K562 (cell line): ENCODE measurements around the gene DNAJA1. TPM values are rescaled to one million over a fixed set of nuclear protein-coding genes. Genes with fewer than 3 reads are reported as not detected.

Experiments used
- ATAC-seq: fragments of 200-7000 bp; cut with Tn5 transposase; 3 replicates; pipeline ENCODE4 v1.9.1; 2020; ENCODE audit warnings: moderate library complexity
- BruUV-seq: library from RNA; stranded (reverse); fragments of 400-500 nt; replicated peaks from 2 replicates; lab custom pipeline; 2021; lab: Mats Ljungman, UMichigan
- CTCF ChIA-PET: fragments of 300-600 bp; formaldehyde crosslinking; extraction: SDS; loops from one replicate; lab custom pipeline; 2021; ENCODE audit warnings: low intra/inter-chr PET ratio; lab: Yijun Ruan, JAX
- POLR2A ChIA-PET: fragments of 300-600, 350-650 bp; sonication (Branson Sonifier 250); formaldehyde crosslinking; extraction: SDS; loops from one replicate; lab custom pipeline; 2021; ENCODE audit warnings: antibody characterized with exemption, inconsistent platforms; lab: Yijun Ruan, JAX
- DNase-seq, 4 experiments: peaks; one replicate each; pipeline versions ENCODE4 v3.0.0 to v3.0.0-alpha.2; 2011 to 2018; ENCODE audit warnings: low spot score in 3 of 4, mixed read lengths in 3 of 4; ENCODE audit errors: extremely low read depth in 1 of 4
- FAIRE-seq: peaks from 2 replicates; lab custom pipeline; 2011; peaks lifted over from hg19 to GRCh38; lab: Jason Lieb, UNC
- H2AFZ ChIP-seq: 2 replicates; pipeline ENCODE4 v1.6.0; 2011; ENCODE audit warnings: low read depth, low read length, control low read depth, inconsistent platforms
- H3K27ac ChIP-seq: fragments of 200-600 bp; 3 replicates; pipeline ENCODE4 v1.8.0; 2011; ENCODE audit warnings: low read depth, mild to moderate bottlenecking, control low read depth, inconsistent platforms, low read length, moderate library complexity, mixed read lengths; ENCODE audit errors: extremely low read depth
- H3K27me3 ChIP-seq, 2 experiments: fragments of 300-600 bp in 1 of 2; 2 replicates in 1 of 2; 3 replicates in 1 of 2; pipeline versions ENCODE4 v1.6.0 to v1.8.0; 2011; ENCODE audit warnings: inconsistent platforms in 2 of 2, low read length in 2 of 2, mild to moderate bottlenecking in 1 of 2, mixed read lengths in 1 of 2, moderate library complexity in 1 of 2; ENCODE audit not compliant: control insufficient read depth in 2 of 2, insufficient read depth in 2 of 2
- H3K36me3 ChIP-seq: fragments of 300-600 bp; 3 replicates; pipeline ENCODE4 v1.8.0; 2011; ENCODE audit warnings: mild to moderate bottlenecking, low read length, inconsistent platforms; ENCODE audit not compliant: control insufficient read depth, insufficient read depth
- H3K4me1 ChIP-seq, 2 experiments: fragments of 200-600 bp in 1 of 2; replicated peaks in 1 of 2; 2 replicates in 1 of 2; 3 replicates in 1 of 2; pipeline versions ENCODE4 v1.5.1 to v1.8.0; 2011; ENCODE audit warnings: inconsistent platforms in 2 of 2, low read length in 2 of 2, mild to moderate bottlenecking in 1 of 2, mixed read lengths in 1 of 2, moderate library complexity in 1 of 2; ENCODE audit not compliant: control insufficient read depth in 2 of 2, insufficient read depth in 2 of 2
- H3K4me2 ChIP-seq: 2 replicates; pipeline ENCODE4 v1.6.1; 2011; ENCODE audit warnings: low read length, control low read depth, inconsistent platforms, mixed read lengths; ENCODE audit not compliant: insufficient read depth
- H3K4me3 ChIP-seq: fragments of 200-600 bp; sonication (generic), shearing (Covaris generic); 2 replicates; pipeline ENCODE4 v1.5.1; 2016; ENCODE audit warnings: control low read depth, inconsistent platforms
- H3K79me2 ChIP-seq: fragments of 200-600 bp; 3 replicates; pipeline ENCODE4 v1.8.0; 2011; ENCODE audit warnings: low read length, inconsistent platforms; ENCODE audit not compliant: control insufficient read depth, insufficient read depth
- H3K9ac ChIP-seq, 2 experiments: 2 replicates each; pipeline versions ENCODE4 v1.6.0 to v1.6.1; 2011; ENCODE audit warnings: low read depth in 2 of 2, low read length in 2 of 2, control low read depth in 1 of 2, inconsistent platforms in 1 of 2, mild to moderate bottlenecking in 1 of 2, mixed read lengths in 1 of 2; ENCODE audit not compliant: insufficient read depth in 1 of 2
- H3K9me1 ChIP-seq: one replicate; pipeline ENCODE4 v1.6.0; 2011; ENCODE audit warnings: inconsistent platforms, mild to moderate bottlenecking, low read length, moderate library complexity; ENCODE audit not compliant: control insufficient read depth, insufficient read depth
- H3K9me3 ChIP-seq: replicated peaks from 2 replicates; pipeline ENCODE4 v1.5.1; 2011; ENCODE audit warnings: low read depth, low read length, inconsistent platforms; ENCODE audit not compliant: control insufficient read depth, insufficient read depth
- H4K20me1 ChIP-seq: replicated peaks from 2 replicates; pipeline ENCODE4 v1.6.1; 2011; ENCODE audit warnings: low read length, inconsistent platforms, mixed read lengths; ENCODE audit not compliant: control insufficient read depth, insufficient read depth
- ATF6 ChIP-seq: sonication (generic); formaldehyde crosslinking; IDR thresholded peaks from 2 replicates; pipeline ENCODE4 v1.4.0; 2020; ENCODE audit warnings: mild to moderate bottlenecking, missing genetic modification reagents
- CTCFL ChIP-seq: IDR thresholded peaks from 2 replicates; pipeline ENCODE4 v1.6.1; 2011; ENCODE audit warnings: borderline replicate concordance, low read depth, mild to moderate bottlenecking, moderate library complexity, low read length; ENCODE audit not compliant: insufficient read depth, poor library complexity, severe bottlenecking
- ESRRB ChIP-seq: fragments of 250-450 bp; sonication (Bioruptor Pico); IDR thresholded peaks from 2 replicates; pipeline ENCODE4 v1.5.0; 2020; ENCODE audit warnings: mild to moderate bottlenecking, moderate library complexity, borderline replicate concordance
- FIP1L1 ChIP-seq: fragments of 200-400 bp; formaldehyde crosslinking; IDR thresholded peaks from 2 replicates; pipeline ENCODE4 v1.6.1; 2018; ENCODE audit warnings: mild to moderate bottlenecking, low read depth, low read length; ENCODE audit not compliant: poor library complexity, severe bottlenecking
- SAFB ChIP-seq: fragments of 200-400 bp; formaldehyde crosslinking; IDR thresholded peaks from 2 replicates; pipeline ENCODE4 v1.6.1; 2017; ENCODE audit warnings: low read depth, low read length, borderline replicate concordance
- SRF ChIP-seq, 2 experiments: fragments of 250-450, 450-650 bp in 1 of 2; sonication (Bioruptor Pico) in 1 of 2; sonication (generic) in 1 of 2; formaldehyde crosslinking; IDR thresholded peaks; 2 replicates each; pipeline versions ENCODE4 v1.5.0 to v1.5.1; 2020 to 2022; ENCODE audit warnings: mild to moderate bottlenecking in 1 of 2, missing genetic modification reagents in 1 of 2
- TFAM ChIP-seq: fragments of 250-450 bp; sonication (Bioruptor Pico); conservative IDR thresholded peaks from 2 replicates; pipeline ENCODE4 v1.5.0; 2021; ENCODE audit warnings: mild to moderate bottlenecking, moderate library complexity
- THRB ChIP-seq: fragments of 450-650 bp; formaldehyde crosslinking; conservative IDR thresholded peaks from 2 replicates; pipeline ENCODE4 v1.4.0; 2022; ENCODE audit warnings: mild to moderate bottlenecking, missing genetic modification characterization
- ZNF511 ChIP-seq: sonication (generic); formaldehyde crosslinking; IDR thresholded peaks from 2 replicates; pipeline ENCODE4 v1.8.0; 2022; ENCODE audit warnings: mild to moderate bottlenecking, missing genetic modification reagents
- ZNF639 ChIP-seq, 2 experiments: fragments of 200-800 bp in 1 of 2; sonication (Bioruptor generic) in 1 of 2; sonication (generic) in 1 of 2; formaldehyde crosslinking in 1 of 2; IDR thresholded peaks in 1 of 2; conservative IDR thresholded peaks in 1 of 2; 2 replicates each; pipeline versions ENCODE4 v1.5.0 to v1.6.1; 2016 to 2020; ENCODE audit warnings: missing compliant biosample characterization in 1 of 2, missing genetic modification characterization in 1 of 2, missing genetic modification reagents in 1 of 2
- WGBS: fragments of 100-300 bp; shearing (Covaris generic); methylation state at CpG from one replicate; pipeline ENCODE4 v1.1.6; 2016; ENCODE audit warnings: low coverage, mixed read lengths; ENCODE audit not compliant: insufficient coverage; ENCODE audit errors: missing lambda C conversion rate; 5-methylcytosine and 5-hydroxymethylcytosine counted together
- in situ Hi-C: fragments of 300-500 bp; cut with MboI; formaldehyde crosslinking; loops from 4 replicates; pipeline ENCODE4 v1.15.0; 2018; ENCODE audit warnings: inconsistent platforms, mixed read lengths
- intact Hi-C: fragments of 100-400 bp; cut with micrococcal nuclease; formaldehyde crosslinking; loops from 2 replicates; pipeline ENCODE4 v1.14.2; 2022
- polyA plus RNA-seq, 8 experiments: library from polyadenylated mRNA; depleted of rRNA in 4 of 8; stranded (reverse) in 5 of 8; unstranded in 3 of 8; fragments of >200 nt; fragmentation: Nextera tagmentation in 2 of 8; fragmentation: Illumina TruSeq in 1 of 8; extraction: Ambion mirVana in 2 of 8; extraction: Trizol in 1 of 8; gene quantifications; 2 replicates each; pipeline versions ENCODE4 v1.2.1 to v1.2.3, GENCODE V29; 2011 to 2014; ENCODE audit warnings: inconsistent platforms in 1 of 8, missing spikeins in 1 of 8
- total RNA-seq, 7 experiments: library from RNA; depleted of rRNA in 6 of 7; stranded (reverse); fragments of >200 nt in 6 of 7; fragmentation: Illumina TruSeq in 2 of 7; extraction: Trizol in 2 of 7; gene quantifications; 2 replicates each; pipeline versions ENCODE4 v1.2.1 to v1.2.3, GENCODE V29; 2011 to 2021; ENCODE audit warnings: low replicate concordance in 1 of 7

DNAJA1 gene
- total and polyA plus RNA-seq, 9 of the 15 experiments (the other 6 are each of a cell fraction or from before 2014, with no cell fraction given) = 109 to 359 (median 175) TPM

GRCh38 chr9:33023661-33024060, 1.4 kb upstream of the DNAJA1 start:
- Histone ChIP-seq H3K36me3 (peaks cover 72% of the 10 kb centered on the region), H3K4me3 (peak overlapping the region; percentile 97), H3K9me3 (no peaks in the 10 kb centered on the region), H3K9ac (peak overlapping the region; percentile 96), H3K9me1 (no peaks in the 10 kb centered on the region), H4K20me1 (peaks cover 9% of the 10 kb centered on the region; the same call in 1 of the 2 replicates), H3K27ac (peak overlapping the region; percentile 94), H3K27me3 (no peaks in the 10 kb centered on the region), H3K4me1 (peaks cover 14 to 17% of the 10 kb centered on the region in 2 experiments; a peak in 4 of 5 replicates), H3K4me2 (peak overlapping the region; percentile 100), H2AFZ (no peak overlapping the region), H3K79me2 (peaks cover 95% of the 10 kb centered on the region)
- BruUV-seq = no TSS peak
- ATAC-seq (no peak), DNase-seq (no peak), FAIRE-seq (no peak)
- intact Hi-C loops (loop anchor here (2.0 kb wide), 1 partner anchor 31 kb away; no protein-coding TSS in a partner anchor), in situ Hi-C loops (no loop called here)
- POLR2A ChIA-PET = interaction anchor here (1.4 to 5.3 kb wide), 3 partner anchors 9 to 122 kb away, joined by 4 to 64 read pairs (median 51); no protein-coding TSS in a partner anchor
- WGBS = 56% methylated on average over 4 of the region's 4 CpGs
- CTCF ChIA-PET = no interaction called here
- no peak for TF ChIP-seq SAFB
- no peak for TF ChIP-seq FIP1L1
- TF ChIP-seq ZNF639 (CRISPR knock-in tag; conservative IDR thresholded peaks at IDR 0.05 in 1 of 2, IDR thresholded peaks at IDR 0.05 in 1 of 2) = no peak
- TF ChIP-seq ESRRB (CRISPR knock-in tag) = no peak
- no peak for TF ChIP-seq TFAM
- no peak for TF ChIP-seq SRF (CRISPR knock-in tag; IDR thresholded peaks at IDR 0.05)
- no peak for TF ChIP-seq ZNF511 (CRISPR knock-in tag)
- no peak for TF ChIP-seq CTCFL
- no peak for TF ChIP-seq THRB
- TF ChIP-seq ATF6 (CRISPR knock-in tag) = no peak
